Cardiac muscle cell (in vitro differentiated cells and primary cell): ENCODE data around the gene TOP3B. TPM values are rescaled to one million over a fixed set of nuclear protein-coding genes. Genes with fewer than 3 reads are reported as not detected.

ENCODE experiments used
- DNase-seq, 2 donors: peaks; one replicate each; pipeline versions ENCODE4 v3.0.0 to v3.0.0-alpha.2; 2010 to 2017; ENCODE audit warnings: low read depth in 1 of 2, low spot score in 1 of 2
- H3K27ac ChIP-seq: fragments of 200-600 bp; sonication (generic); 2 replicates; pipeline ENCODE4 v1.5.1; 2016
- H3K27me3 ChIP-seq: fragments of 200-600 bp; sonication (generic); 2 replicates; pipeline ENCODE4 v1.6.0; 2016; ENCODE audit warnings: control low read depth
- H3K36me3 ChIP-seq: fragments of 200-600 bp; sonication (generic); 2 replicates; pipeline ENCODE4 v1.5.1; 2016; ENCODE audit warnings: control low read depth
- H3K4me1 ChIP-seq: fragments of 200-600 bp; sonication (generic); 2 replicates; pipeline ENCODE4 v1.8.1; 2017; ENCODE audit warnings: low read depth, mild to moderate bottlenecking, mixed run types
- H3K4me3 ChIP-seq: fragments of 200-600 bp; sonication (generic); 2 replicates; pipeline ENCODE4 v1.5.1; 2016; ENCODE audit warnings: mild to moderate bottlenecking
- H3K9me3 ChIP-seq: fragments of 200-600 bp; sonication (generic); 2 replicates; pipeline ENCODE4 v1.5.1; 2017; ENCODE audit warnings: low read depth, mild to moderate bottlenecking, control low read depth
- polyA plus RNA-seq: library from polyadenylated mRNA; unstranded; fragments of >200 nt; fragmentation: Nextera tagmentation; extraction: Ambion mirVana; gene quantifications from 2 replicates; pipeline ENCODE4 v1.2.1, GENCODE V29; 2016
- total RNA-seq: library from RNA; depleted of rRNA; stranded (reverse); fragments of >200 nt; gene quantifications from 2 replicates; pipeline ENCODE4 v1.2.3, GENCODE V29; 2016
- TF ChIP-seq, protein P1 (sequence below): IDR thresholded peaks from 2 replicates; pipeline ENCODE4 v1.5.1; 2012; ENCODE audit warnings: low read depth, mild to moderate bottlenecking, low read length

Gene TOP3B
- total and polyA plus RNA-seq, 2 experiments from 2014 or later, result 30.7 to 43.6 TPM

DNA sequence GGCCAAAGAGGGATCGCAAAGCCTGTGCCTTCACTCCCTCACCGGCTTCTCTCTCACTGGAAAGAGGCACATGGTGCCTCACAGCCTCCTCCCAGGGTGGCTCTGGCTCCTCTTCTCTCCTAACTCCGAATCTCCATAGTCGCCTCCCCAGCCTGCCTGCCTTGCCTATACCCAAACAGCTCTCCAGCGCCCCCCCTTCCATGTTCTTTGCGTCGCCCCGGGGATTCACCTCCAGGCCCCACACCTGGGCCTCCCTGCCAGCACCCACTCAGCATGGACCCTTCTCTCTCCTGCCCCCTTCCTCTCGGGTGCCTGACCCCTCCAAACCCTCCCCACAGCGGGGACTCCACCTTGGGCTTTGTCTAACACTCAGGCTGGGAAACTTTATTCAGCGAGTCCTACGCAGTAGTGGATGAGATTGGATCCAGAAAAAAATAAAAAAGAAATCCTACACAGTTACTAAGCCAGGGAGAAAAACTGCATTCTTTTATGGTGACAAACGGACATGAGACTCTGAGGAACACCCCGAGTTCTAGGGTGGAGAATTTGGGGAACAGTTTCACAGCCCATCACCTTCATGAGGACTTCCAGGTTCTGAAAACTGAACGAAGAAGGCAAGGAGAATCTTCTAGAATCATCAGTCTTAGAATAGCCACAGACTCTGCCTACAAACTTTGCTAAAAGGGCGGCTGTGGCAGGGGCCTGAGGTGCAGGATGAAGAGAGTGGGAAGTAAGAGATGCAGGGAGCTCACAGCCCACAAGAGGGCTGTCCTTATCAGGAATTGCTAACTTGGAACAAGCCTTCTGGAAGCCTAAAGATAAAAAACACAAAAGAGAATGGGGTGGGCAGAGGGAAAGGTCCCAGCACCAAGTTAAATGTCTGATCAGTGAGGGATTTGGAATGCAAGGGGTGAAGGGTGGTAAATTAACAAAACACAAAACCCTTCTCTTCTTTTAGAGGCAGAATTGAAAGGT, 35.3 kb downstream of the TOP3B start:
- Histone ChIP-seq H3K36me3 (peaks cover 2% of the 10 kb centered on the region), H3K9me3 (no peaks in the 10 kb centered on the region), H3K27me3 (no peaks in the 10 kb centered on the region), H3K4me1 (peaks cover 16% of the 10 kb centered on the region), H3K4me3 (no peak overlapping the region), H3K27ac (peak overlapping the region; percentile 82)
- TF ChIP-seq, protein P1, sequence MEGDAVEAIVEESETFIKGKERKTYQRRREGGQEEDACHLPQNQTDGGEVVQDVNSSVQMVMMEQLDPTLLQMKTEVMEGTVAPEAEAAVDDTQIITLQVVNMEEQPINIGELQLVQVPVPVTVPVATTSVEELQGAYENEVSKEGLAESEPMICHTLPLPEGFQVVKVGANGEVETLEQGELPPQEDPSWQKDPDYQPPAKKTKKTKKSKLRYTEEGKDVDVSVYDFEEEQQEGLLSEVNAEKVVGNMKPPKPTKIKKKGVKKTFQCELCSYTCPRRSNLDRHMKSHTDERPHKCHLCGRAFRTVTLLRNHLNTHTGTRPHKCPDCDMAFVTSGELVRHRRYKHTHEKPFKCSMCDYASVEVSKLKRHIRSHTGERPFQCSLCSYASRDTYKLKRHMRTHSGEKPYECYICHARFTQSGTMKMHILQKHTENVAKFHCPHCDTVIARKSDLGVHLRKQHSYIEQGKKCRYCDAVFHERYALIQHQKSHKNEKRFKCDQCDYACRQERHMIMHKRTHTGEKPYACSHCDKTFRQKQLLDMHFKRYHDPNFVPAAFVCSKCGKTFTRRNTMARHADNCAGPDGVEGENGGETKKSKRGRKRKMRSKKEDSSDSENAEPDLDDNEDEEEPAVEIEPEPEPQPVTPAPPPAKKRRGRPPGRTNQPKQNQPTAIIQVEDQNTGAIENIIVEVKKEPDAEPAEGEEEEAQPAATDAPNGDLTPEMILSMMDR, result peak; percentile 68
- DNase-seq, result peak; percentile 66 to 68

DNA sequence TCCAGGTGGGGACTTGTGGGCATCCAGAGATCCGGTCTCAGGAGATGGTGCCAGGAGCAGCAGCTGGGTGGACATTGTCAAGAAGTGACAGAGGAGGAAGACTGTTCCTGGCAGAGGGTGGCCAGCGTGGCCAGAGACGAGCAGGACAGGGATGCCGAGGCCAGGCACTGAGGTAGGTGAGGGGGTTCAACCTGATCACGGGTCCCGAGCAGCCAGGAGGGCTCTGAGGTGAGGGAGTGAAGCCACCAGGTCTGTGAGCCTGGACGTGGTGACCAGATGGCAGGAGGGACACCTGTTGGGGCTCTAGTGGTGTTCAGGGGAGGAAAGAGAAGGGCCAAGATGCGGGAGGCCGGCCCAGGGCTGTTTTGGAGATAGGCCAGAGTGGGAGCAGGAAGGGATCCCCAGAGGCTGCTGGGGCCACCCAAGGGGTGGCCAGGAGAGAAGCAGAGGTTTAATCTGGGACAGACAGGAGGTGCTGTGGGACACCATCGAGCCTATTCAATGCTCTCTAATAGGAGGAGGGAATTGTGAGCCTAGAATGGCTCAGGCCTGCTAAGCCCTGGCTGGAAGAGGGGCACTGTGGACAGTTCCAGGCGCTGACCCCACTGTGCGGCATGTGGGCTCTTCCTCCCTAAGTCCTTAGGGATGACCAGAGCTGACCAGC, 36.2 kb downstream of the TOP3B start:
- peak overlapping the region; percentile 82 for H3K27ac ChIP-seq
- peaks cover 2% of the 10 kb centered on the region for H3K36me3 ChIP-seq

DNA sequence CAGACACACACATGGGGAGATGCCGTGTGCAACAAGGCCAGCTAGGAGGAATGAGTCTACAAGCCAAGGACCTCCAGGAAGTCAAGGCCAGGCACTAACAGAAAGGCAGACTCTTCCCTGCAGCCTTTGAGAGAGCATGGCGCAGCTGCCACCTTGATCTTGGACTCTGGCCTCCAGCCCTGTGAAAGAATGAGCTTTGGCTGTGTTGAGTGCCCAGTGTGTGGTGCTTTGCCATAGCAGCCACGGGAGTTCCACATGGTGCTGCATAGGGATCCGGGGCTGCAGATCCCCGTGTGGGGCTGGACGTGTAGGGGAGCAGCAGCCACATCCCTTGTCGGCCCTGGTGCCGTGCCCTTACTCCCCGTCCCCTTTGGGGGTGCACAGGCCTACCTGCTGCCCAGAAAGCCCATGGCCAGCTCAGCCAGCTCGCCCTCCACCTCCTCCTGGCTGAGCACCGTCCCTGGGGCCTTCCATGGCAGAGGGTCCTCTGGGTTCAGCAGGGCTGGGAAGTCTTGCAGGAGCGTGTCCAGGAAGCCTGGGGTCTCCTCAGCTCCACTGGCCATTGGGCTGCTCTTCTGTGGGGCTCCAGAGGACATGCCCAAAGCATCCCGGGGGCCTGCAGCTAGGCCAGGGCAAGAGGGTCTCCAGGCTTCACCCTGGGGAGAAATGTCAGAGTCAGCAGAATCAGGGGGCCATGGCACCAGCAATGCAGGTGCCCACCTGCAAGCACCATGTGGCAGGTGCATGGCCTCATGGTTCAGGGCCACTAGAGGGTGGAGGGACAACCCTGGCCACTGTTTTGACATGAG, 36.9 kb downstream of the TOP3B start:
- Histone ChIP-seq H3K27me3 (no peaks in the 10 kb centered on the region), H3K27ac (no peak overlapping the region), H3K9me3 (no peaks in the 10 kb centered on the region), H3K4me3 (no peak overlapping the region), H3K36me3 (peaks cover 2% of the 10 kb centered on the region), H3K4me1 (peaks cover 12% of the 10 kb centered on the region)
- TF ChIP-seq, protein P1, result no peak
- DNase-seq, result no peak

More for the DNA sequence above, 36.2 kb downstream of the TOP3B start:
- no peaks in the 10 kb centered on the region for H3K9me3 ChIP-seq
- H3K4me1 ChIP-seq, result peaks cover 12% of the 10 kb centered on the region
- no peak overlapping the region for H3K4me3 ChIP-seq
- H3K27me3 ChIP-seq, result no peaks in the 10 kb centered on the region
- no peak for DNase-seq
- TF ChIP-seq, protein P1, result no peak

- H3K27me3 ChIP-seq, result no peaks in the 10 kb centered on the region
- H3K4me1 ChIP-seq, result peaks cover 12% of the 10 kb centered on the region
- H3K27ac ChIP-seq, result no peak overlapping the region
- no peak for DNase-seq
- H3K9me3 ChIP-seq, result no peaks in the 10 kb centered on the region
- H3K4me3 ChIP-seq, result no peak overlapping the region
- peaks cover 2% of the 10 kb centered on the region for H3K36me3 ChIP-seq
- TF ChIP-seq, protein P1, result no peak
These were observed 37.7 kb downstream of the TOP3B start for GRCh38 chr22:21944871-21945270.
